DOHH2 (cell line): Measurements from ENCODE around the gene SEMA3E.

Experiments
- H3F3A ChIP-seq: fragments of 200-600 bp; sonication (generic), shearing (Covaris generic); 2 replicates; pipeline ENCODE4 v1.6.0; 2016; ENCODE audit warnings: antibody characterized with exemption, mild to moderate bottlenecking; ENCODE audit not compliant: control insufficient read depth, insufficient read depth
- H3K27ac ChIP-seq: fragments of 200-600 bp; sonication (generic); 2 replicates; pipeline ENCODE4 v1.5.1; 2014; ENCODE audit warnings: low read depth, mild to moderate bottlenecking, low read length, moderate library complexity
- H3K27me3 ChIP-seq: fragments of 200-600 bp; sonication (generic); 2 replicates; pipeline ENCODE4 v1.6.1; 2014; ENCODE audit warnings: mild to moderate bottlenecking, low read length, mixed read lengths; ENCODE audit not compliant: control insufficient read depth
- H3K36me3 ChIP-seq: fragments of 200-600 bp; sonication (generic); 2 replicates; pipeline ENCODE4 v1.6.1; 2014; ENCODE audit warnings: mild to moderate bottlenecking, low read length, moderate library complexity, mixed read lengths; ENCODE audit not compliant: control insufficient read depth
- H3K4me1 ChIP-seq: fragments of 200-600 bp; sonication (generic); 2 replicates; pipeline ENCODE4 v1.6.1; 2014; ENCODE audit warnings: mild to moderate bottlenecking, low read length, mixed read lengths; ENCODE audit not compliant: control insufficient read depth
- H3K4me2 ChIP-seq: fragments of 200-600 bp; sonication (generic); 2 replicates; pipeline ENCODE4 v1.6.0; 2014; ENCODE audit warnings: mild to moderate bottlenecking, low read length, moderate library complexity
- H3K4me3 ChIP-seq: fragments of 200-600 bp; sonication (generic); 2 replicates; pipeline ENCODE4 v1.5.1; 2014; ENCODE audit warnings: mild to moderate bottlenecking, low read length, mixed read lengths
- H3K79me2 ChIP-seq: fragments of 200-600 bp; sonication (generic); 2 replicates; pipeline ENCODE4 v1.6.1; 2014; ENCODE audit warnings: mild to moderate bottlenecking, low read length, mixed read lengths; ENCODE audit not compliant: control insufficient read depth
- H3K9me2 ChIP-seq: fragments of 200-600 bp; sonication (generic); replicated peaks from 2 replicates; pipeline ENCODE4 v1.6.1; 2014; ENCODE audit warnings: mild to moderate bottlenecking, low read length, mixed read lengths; ENCODE audit not compliant: control insufficient read depth
- H3K9me3 ChIP-seq: fragments of 200-600 bp; sonication (generic); 2 replicates; pipeline ENCODE4 v1.6.1; 2014; ENCODE audit warnings: antibody characterized with exemption, low read length, mixed read lengths; ENCODE audit not compliant: control insufficient read depth, insufficient read depth
- H4K20me1 ChIP-seq: fragments of 200-600 bp; sonication (generic); 2 replicates; pipeline ENCODE4 v1.6.0; 2014; ENCODE audit warnings: low read depth, mild to moderate bottlenecking, antibody characterized with exemption, low read length, moderate library complexity; ENCODE audit not compliant: control insufficient read depth, insufficient read depth
- EZH2phosphoT487 ChIP-seq: fragments of 200-600 bp; sonication (generic); IDR thresholded peaks from 2 replicates; pipeline ENCODE4 v1.6.1; 2017; ENCODE audit warnings: borderline replicate concordance, mild to moderate bottlenecking, antibody characterized with exemption, low read length, moderate library complexity, mixed read lengths
- TF ChIP-seq, protein P1 (sequence below): fragments of 200-600 bp; sonication (generic); IDR thresholded peaks from one replicate; pipeline ENCODE4 v1.5.1; 2014; ENCODE audit warnings: antibody characterized with exemption, mild to moderate bottlenecking, low read depth, low read length; ENCODE audit not compliant: poor library complexity, severe bottlenecking

SEMA3E gene

DNA sequence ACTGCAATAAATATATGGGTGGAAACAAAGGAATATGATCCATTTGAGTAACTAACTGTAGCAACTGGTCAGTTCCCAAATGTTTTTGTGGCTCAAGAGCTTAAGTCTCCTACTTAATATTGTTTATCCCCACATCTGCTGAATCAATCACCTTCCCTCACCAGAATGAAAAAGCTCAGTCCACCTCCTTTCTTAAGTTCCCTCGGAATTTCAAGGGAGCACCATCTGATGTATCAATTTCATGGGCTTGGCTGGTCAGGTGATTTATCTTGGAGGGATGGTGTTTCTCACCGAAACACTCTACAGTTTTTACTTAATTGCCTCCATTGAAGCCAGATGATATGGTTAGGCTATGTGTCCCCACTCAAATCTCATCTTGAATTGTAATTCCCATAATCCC is 176.6 kb downstream of the SEMA3E start:
- no peak overlapping the region for H3K27ac ChIP-seq
- H3F3A ChIP-seq = no peaks in the 10 kb centered on the region
- H3K27me3 ChIP-seq = no peaks in the 10 kb centered on the region
- H3K9me2 ChIP-seq = no peaks in the 10 kb centered on the region
- TF ChIP-seq EZH2phosphoT487 = no peak
- TF ChIP-seq, protein P1, sequence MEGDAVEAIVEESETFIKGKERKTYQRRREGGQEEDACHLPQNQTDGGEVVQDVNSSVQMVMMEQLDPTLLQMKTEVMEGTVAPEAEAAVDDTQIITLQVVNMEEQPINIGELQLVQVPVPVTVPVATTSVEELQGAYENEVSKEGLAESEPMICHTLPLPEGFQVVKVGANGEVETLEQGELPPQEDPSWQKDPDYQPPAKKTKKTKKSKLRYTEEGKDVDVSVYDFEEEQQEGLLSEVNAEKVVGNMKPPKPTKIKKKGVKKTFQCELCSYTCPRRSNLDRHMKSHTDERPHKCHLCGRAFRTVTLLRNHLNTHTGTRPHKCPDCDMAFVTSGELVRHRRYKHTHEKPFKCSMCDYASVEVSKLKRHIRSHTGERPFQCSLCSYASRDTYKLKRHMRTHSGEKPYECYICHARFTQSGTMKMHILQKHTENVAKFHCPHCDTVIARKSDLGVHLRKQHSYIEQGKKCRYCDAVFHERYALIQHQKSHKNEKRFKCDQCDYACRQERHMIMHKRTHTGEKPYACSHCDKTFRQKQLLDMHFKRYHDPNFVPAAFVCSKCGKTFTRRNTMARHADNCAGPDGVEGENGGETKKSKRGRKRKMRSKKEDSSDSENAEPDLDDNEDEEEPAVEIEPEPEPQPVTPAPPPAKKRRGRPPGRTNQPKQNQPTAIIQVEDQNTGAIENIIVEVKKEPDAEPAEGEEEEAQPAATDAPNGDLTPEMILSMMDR = no peak
- no peaks in the 10 kb centered on the region for H3K36me3 ChIP-seq
- no peaks in the 10 kb centered on the region for H3K4me1 ChIP-seq
- H3K79me2 ChIP-seq = no peaks in the 10 kb centered on the region
- H3K4me3 ChIP-seq = no peak overlapping the region
- no peaks in the 10 kb centered on the region for H3K9me3 ChIP-seq
- no peak overlapping the region for H3K4me2 ChIP-seq
- no peaks in the 10 kb centered on the region for H4K20me1 ChIP-seq

DNA sequence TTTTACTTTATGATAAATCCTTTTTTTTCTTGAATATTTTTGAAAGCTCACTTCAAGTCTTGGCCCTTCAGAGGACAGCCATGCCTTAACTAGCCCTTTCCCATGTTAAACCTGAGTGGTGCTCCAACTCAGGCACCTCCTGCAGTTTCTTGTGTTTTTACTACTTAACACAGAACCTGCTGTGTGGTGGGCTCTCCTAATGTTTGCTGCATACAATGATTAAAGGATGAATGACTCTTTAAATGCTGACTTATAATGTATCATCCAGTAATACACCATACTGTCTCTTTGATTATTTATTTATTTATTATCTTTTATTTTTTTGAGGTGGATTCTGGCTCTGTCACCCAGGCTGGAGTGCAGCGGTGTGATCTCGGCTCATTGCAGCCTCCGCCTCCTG is 179.4 kb downstream of the SEMA3E start:
- no peaks in the 10 kb centered on the region for H4K20me1 ChIP-seq
- H3K79me2 ChIP-seq = no peaks in the 10 kb centered on the region
- no peaks in the 10 kb centered on the region for H3F3A ChIP-seq
- no peaks in the 10 kb centered on the region for H3K4me1 ChIP-seq
- H3K9me2 ChIP-seq = no peaks in the 10 kb centered on the region
- H3K27me3 ChIP-seq = no peaks in the 10 kb centered on the region
- H3K27ac ChIP-seq = no peak overlapping the region
- no peak overlapping the region for H3K4me2 ChIP-seq
- no peak overlapping the region for H3K4me3 ChIP-seq
- no peaks in the 10 kb centered on the region for H3K36me3 ChIP-seq
- TF ChIP-seq, protein P1 = no peak
- no peak for TF ChIP-seq EZH2phosphoT487
- no peaks in the 10 kb centered on the region for H3K9me3 ChIP-seq

DNA sequence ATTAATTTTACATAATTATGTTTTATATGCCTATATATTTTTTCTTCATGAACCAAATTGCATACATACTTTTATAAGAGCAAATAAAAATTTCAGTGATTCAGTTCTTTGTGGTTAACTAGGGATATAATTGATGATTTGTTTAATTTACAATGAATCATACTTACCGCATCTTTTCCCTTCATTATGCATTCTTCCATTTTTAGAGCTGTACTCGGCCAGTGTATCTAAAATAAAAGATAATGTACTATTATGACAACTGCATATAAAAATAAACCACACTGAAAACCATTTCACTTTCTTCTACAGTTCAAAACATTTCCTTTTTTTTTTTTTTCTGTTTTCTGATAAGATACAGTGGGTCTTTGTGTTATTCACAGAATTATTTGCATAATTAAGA is 179.9 kb downstream of the SEMA3E start:
- Histone ChIP-seq H3K4me1 (no peaks in the 10 kb centered on the region), H3K27me3 (no peaks in the 10 kb centered on the region), H3K9me3 (no peaks in the 10 kb centered on the region), H3K27ac (no peak overlapping the region), H3K4me3 (no peak overlapping the region), H3K36me3 (no peaks in the 10 kb centered on the region), H4K20me1 (no peaks in the 10 kb centered on the region), H3K9me2 (no peaks in the 10 kb centered on the region), H3F3A (no peaks in the 10 kb centered on the region), H3K79me2 (no peaks in the 10 kb centered on the region), H3K4me2 (no peak overlapping the region)
- TF ChIP-seq, protein P1 = no peak
- no peak for TF ChIP-seq EZH2phosphoT487
